K562 (cell line): ENCODE results near the gene NOL12. TPM values are rescaled to one million over a fixed set of nuclear protein-coding genes. Genes with fewer than 3 reads are reported as not detected.

Experiments
- BHLHE40 ChIP-seq: IDR thresholded peaks from 2 replicates; pipeline ENCODE4 v1.6.1; 2011; ENCODE audit warnings: low read length, improper control_type of control experiment
- ERF ChIP-seq: fragments of 450-650 bp; formaldehyde crosslinking; IDR thresholded peaks from 2 replicates; pipeline ENCODE4 v1.4.0; 2020; ENCODE audit warnings: mild to moderate bottlenecking, mixed read lengths
- FOS ChIP-seq: IDR thresholded peaks from 3 replicates; pipeline ENCODE4 v1.6.1; 2011; ENCODE audit not compliant: insufficient read length; ENCODE audit errors: extremely low read depth
- KDM5B ChIP-seq: fragments of 200-600 bp; sonication (generic); IDR thresholded peaks from 2 replicates; pipeline ENCODE4 v1.6.1; 2012; ENCODE audit warnings: low read depth, mild to moderate bottlenecking, moderate library complexity, low read length, control low read depth, inconsistent platforms; ENCODE audit not compliant: insufficient replicate concordance
- L3MBTL2 ChIP-seq: fragments of 450-650 bp; IDR thresholded peaks from 2 replicates; pipeline ENCODE4 v1.6.1; 2016; ENCODE audit warnings: mild to moderate bottlenecking, moderate library complexity
- MYC ChIP-seq, 2 experiments: fragments of 250-450 bp in 1 of 2; sonication (Bioruptor Pico) in 1 of 2; IDR thresholded peaks; 2 replicates each; pipeline versions ENCODE4 v1.5.1 to v1.6.1; 2012 to 2021; ENCODE audit warnings: low read depth in 2 of 2, borderline replicate concordance in 1 of 2, improper control_type of control experiment in 1 of 2, low read length in 1 of 2, mild to moderate bottlenecking in 1 of 2, moderate library complexity in 1 of 2
- POLR2AphosphoS2 ChIP-seq: IDR thresholded peaks from 2 replicates; pipeline ENCODE4 v1.6.1; 2012; ENCODE audit warnings: low read length, improper control_type of control experiment
- POLR2G ChIP-seq: fragments of 200-400 bp; formaldehyde crosslinking; IDR thresholded peaks from 2 replicates; pipeline ENCODE4 v1.6.1; 2017; ENCODE audit warnings: low read depth, mild to moderate bottlenecking, antibody characterized with exemption, low read length, moderate library complexity
- polyA plus RNA-seq, 8 experiments: library from polyadenylated mRNA; depleted of rRNA in 4 of 8; stranded (reverse) in 5 of 8; unstranded in 3 of 8; fragments of >200 nt; fragmentation: Nextera tagmentation in 2 of 8; fragmentation: Illumina TruSeq in 1 of 8; extraction: Ambion mirVana in 2 of 8; extraction: Trizol in 1 of 8; gene quantifications; 2 replicates each; pipeline versions ENCODE4 v1.2.1 to v1.2.3, GENCODE V29; 2011 to 2014; ENCODE audit warnings: inconsistent platforms in 1 of 8, missing spikeins in 1 of 8
- total RNA-seq, 7 experiments: library from RNA; depleted of rRNA in 6 of 7; stranded (reverse); fragments of >200 nt in 6 of 7; fragmentation: Illumina TruSeq in 2 of 7; extraction: Trizol in 2 of 7; gene quantifications; 2 replicates each; pipeline versions ENCODE4 v1.2.1 to v1.2.3, GENCODE V29; 2011 to 2021; ENCODE audit warnings: low replicate concordance in 1 of 7
- TF ChIP-seq, protein P1 (sequence below), 2 experiments: fragments of 450-650 bp; formaldehyde crosslinking in 1 of 2; IDR thresholded peaks; 2 replicates each; pipeline versions ENCODE4 v1.4.0 to v1.6.1; 2014 to 2020; ENCODE audit warnings: mild to moderate bottlenecking in 2 of 2, borderline replicate concordance in 1 of 2, low read depth in 1 of 2
- TF ChIP-seq, protein P2 (sequence below): fragments of 200-800 bp; sonication (Bioruptor generic); IDR thresholded peaks from 2 replicates; pipeline ENCODE4 v1.6.1; 2017; ENCODE audit warnings: missing genetic modification characterization, missing compliant biosample characterization
- TF ChIP-seq, protein P3 (sequence below), 2 experiments: fragments of 450-650 bp; IDR thresholded peaks; 2 replicates each; pipeline ENCODE4 v1.6.1; 2016

Gene NOL12
- total and polyA plus RNA-seq, 9 of the 15 experiments (the other 6 are each of a cell fraction or from before 2014, with no cell fraction given): 2.8 to 40.9 (median 28.5) TPM

- TF ChIP-seq, protein P1, sequence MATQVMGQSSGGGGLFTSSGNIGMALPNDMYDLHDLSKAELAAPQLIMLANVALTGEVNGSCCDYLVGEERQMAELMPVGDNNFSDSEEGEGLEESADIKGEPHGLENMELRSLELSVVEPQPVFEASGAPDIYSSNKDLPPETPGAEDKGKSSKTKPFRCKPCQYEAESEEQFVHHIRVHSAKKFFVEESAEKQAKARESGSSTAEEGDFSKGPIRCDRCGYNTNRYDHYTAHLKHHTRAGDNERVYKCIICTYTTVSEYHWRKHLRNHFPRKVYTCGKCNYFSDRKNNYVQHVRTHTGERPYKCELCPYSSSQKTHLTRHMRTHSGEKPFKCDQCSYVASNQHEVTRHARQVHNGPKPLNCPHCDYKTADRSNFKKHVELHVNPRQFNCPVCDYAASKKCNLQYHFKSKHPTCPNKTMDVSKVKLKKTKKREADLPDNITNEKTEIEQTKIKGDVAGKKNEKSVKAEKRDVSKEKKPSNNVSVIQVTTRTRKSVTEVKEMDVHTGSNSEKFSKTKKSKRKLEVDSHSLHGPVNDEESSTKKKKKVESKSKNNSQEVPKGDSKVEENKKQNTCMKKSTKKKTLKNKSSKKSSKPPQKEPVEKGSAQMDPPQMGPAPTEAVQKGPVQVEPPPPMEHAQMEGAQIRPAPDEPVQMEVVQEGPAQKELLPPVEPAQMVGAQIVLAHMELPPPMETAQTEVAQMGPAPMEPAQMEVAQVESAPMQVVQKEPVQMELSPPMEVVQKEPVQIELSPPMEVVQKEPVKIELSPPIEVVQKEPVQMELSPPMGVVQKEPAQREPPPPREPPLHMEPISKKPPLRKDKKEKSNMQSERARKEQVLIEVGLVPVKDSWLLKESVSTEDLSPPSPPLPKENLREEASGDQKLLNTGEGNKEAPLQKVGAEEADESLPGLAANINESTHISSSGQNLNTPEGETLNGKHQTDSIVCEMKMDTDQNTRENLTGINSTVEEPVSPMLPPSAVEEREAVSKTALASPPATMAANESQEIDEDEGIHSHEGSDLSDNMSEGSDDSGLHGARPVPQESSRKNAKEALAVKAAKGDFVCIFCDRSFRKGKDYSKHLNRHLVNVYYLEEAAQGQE (IDR thresholded peaks at IDR 0.05; ENCODE audit: borderline replicate concordance): no peak
- TF ChIP-seq, protein P1 (CRISPR knock-in tag; IDR thresholded peaks at IDR 0.05; ENCODE audit: low read depth): no peak
- TF ChIP-seq, protein P2, sequence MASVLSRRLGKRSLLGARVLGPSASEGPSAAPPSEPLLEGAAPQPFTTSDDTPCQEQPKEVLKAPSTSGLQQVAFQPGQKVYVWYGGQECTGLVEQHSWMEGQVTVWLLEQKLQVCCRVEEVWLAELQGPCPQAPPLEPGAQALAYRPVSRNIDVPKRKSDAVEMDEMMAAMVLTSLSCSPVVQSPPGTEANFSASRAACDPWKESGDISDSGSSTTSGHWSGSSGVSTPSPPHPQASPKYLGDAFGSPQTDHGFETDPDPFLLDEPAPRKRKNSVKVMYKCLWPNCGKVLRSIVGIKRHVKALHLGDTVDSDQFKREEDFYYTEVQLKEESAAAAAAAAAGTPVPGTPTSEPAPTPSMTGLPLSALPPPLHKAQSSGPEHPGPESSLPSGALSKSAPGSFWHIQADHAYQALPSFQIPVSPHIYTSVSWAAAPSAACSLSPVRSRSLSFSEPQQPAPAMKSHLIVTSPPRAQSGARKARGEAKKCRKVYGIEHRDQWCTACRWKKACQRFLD (CRISPR knock-in tag): 0 out of 2 replicates have a peak, but pooled peaks have one; percentile 25
- TF ChIP-seq POLR2G: peak; percentile 89
- peak; percentile 98 for TF ChIP-seq L3MBTL2
- peak; percentile 97 for TF ChIP-seq FOS
- no peak for TF ChIP-seq POLR2AphosphoS2
- TF ChIP-seq BHLHE40: peak; percentile 95
- TF ChIP-seq MYC (IDR thresholded peaks at IDR 0.05; ENCODE audit: low read depth, low read length): peak; percentile 45
- no peak for TF ChIP-seq MYC (CRISPR knock-in tag; IDR thresholded peaks at IDR 0.05; ENCODE audit: borderline replicate concordance, low read depth)
- TF ChIP-seq KDM5B: peak; percentile 54
- TF ChIP-seq ERF (CRISPR knock-in tag): 0 out of 2 replicates have a peak, but pooled peaks have one; percentile 42
- TF ChIP-seq, protein P3, sequence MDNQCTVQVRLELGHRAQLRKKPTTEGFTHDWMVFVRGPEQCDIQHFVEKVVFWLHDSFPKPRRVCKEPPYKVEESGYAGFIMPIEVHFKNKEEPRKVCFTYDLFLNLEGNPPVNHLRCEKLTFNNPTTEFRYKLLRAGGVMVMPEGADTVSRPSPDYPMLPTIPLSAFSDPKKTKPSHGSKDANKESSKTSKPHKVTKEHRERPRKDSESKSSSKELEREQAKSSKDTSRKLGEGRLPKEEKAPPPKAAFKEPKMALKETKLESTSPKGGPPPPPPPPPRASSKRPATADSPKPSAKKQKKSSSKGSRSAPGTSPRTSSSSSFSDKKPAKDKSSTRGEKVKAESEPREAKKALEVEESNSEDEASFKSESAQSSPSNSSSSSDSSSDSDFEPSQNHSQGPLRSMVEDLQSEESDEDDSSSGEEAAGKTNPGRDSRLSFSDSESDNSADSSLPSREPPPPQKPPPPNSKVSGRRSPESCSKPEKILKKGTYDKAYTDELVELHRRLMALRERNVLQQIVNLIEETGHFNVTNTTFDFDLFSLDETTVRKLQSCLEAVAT (IDR thresholded peaks at IDR 0.05): peak in 1 of 2 experiments; percentile 55; a peak in 1 of 4 replicates
Observed at GRCh38 chr22:37658133-37659065, 27.7 kb upstream of the NOL12 start, which contains the start of gene PDXP (continued).
